Astrocyte (in vitro differentiated cells and primary cell): Measurements from ENCODE around the gene SAA1. TPM values are rescaled to one million over a fixed set of nuclear protein-coding genes. Genes with fewer than 3 reads are reported as not detected.

Experiments
- DNase-seq: peaks from one replicate; pipeline ENCODE4 v3.0.0-alpha.2; 2010; ENCODE audit warnings: low read depth
- FAIRE-seq: peaks from 2 replicates; lab custom pipeline; 2011; peaks lifted over from hg19 to GRCh38; lab: Jason Lieb, UNC
- H2AFZ ChIP-seq: 2 replicates; pipeline ENCODE4 v1.6.0; 2012; ENCODE audit warnings: low read depth, low read length, inconsistent platforms
- H3K27ac ChIP-seq: 2 replicates; pipeline ENCODE4 v1.5.1; 2011; ENCODE audit warnings: low read depth, low read length, inconsistent platforms
- H3K27me3 ChIP-seq: 2 replicates; pipeline ENCODE4 v1.6.0; 2011; ENCODE audit warnings: low read length, inconsistent platforms; ENCODE audit not compliant: insufficient read depth
- H3K36me3 ChIP-seq: 2 replicates; pipeline ENCODE4 v1.5.1; 2011; ENCODE audit warnings: low read length, inconsistent platforms; ENCODE audit not compliant: insufficient read depth
- H3K4me1 ChIP-seq: 2 replicates; pipeline ENCODE4 v1.5.1; 2011; ENCODE audit warnings: low read length, inconsistent platforms; ENCODE audit not compliant: insufficient read depth
- H3K4me2 ChIP-seq: 2 replicates; pipeline ENCODE4 v1.6.0; 2012; ENCODE audit warnings: low read length, inconsistent platforms
- H3K4me3 ChIP-seq: 2 replicates; pipeline ENCODE4 v1.5.1; 2011; ENCODE audit warnings: low read depth, mild to moderate bottlenecking, low read length, inconsistent platforms; ENCODE audit not compliant: insufficient read depth
- H3K79me2 ChIP-seq: 2 replicates; pipeline ENCODE4 v1.6.0; 2012; ENCODE audit warnings: mild to moderate bottlenecking, low read length, inconsistent platforms; ENCODE audit not compliant: insufficient read depth
- H3K9ac ChIP-seq: 2 replicates; pipeline ENCODE4 v1.6.0; 2012; ENCODE audit warnings: mild to moderate bottlenecking, low read length, inconsistent platforms
- H3K9me3 ChIP-seq: 2 replicates; pipeline ENCODE4 v1.5.1; 2012; ENCODE audit warnings: low read depth, mild to moderate bottlenecking, low read length, inconsistent platforms; ENCODE audit not compliant: insufficient read depth
- H4K20me1 ChIP-seq: 2 replicates; pipeline ENCODE4 v1.6.0; 2012; ENCODE audit warnings: low read length, inconsistent platforms; ENCODE audit not compliant: insufficient read depth
- H3K27ac Mint-ChIP-seq: one replicate; pipeline ENCODE4 v1.8.0; 2021; ENCODE audit warnings: mild to moderate bottlenecking, mixed read lengths; ENCODE audit not compliant: unreplicated experiment
- H3K27me3 Mint-ChIP-seq: one replicate; pipeline ENCODE4 v1.8.0; 2021; ENCODE audit warnings: low read depth, mixed read lengths; ENCODE audit not compliant: unreplicated experiment
- H3K36me3 Mint-ChIP-seq: one replicate; pipeline ENCODE4 v1.8.0; 2021; ENCODE audit warnings: low read depth, mixed read lengths; ENCODE audit not compliant: unreplicated experiment
- H3K4me1 Mint-ChIP-seq: one replicate; pipeline ENCODE4 v1.8.0; 2021; ENCODE audit warnings: low read depth, mixed read lengths; ENCODE audit not compliant: unreplicated experiment
- H3K4me3 Mint-ChIP-seq: one replicate; pipeline ENCODE4 v1.8.0; 2021; ENCODE audit warnings: mild to moderate bottlenecking, moderate library complexity, mixed read lengths; ENCODE audit not compliant: unreplicated experiment
- H3K9me3 Mint-ChIP-seq: one replicate; pipeline ENCODE4 v1.8.0; 2021; ENCODE audit warnings: mild to moderate bottlenecking, mixed read lengths; ENCODE audit not compliant: unreplicated experiment
- CTCF ChIP-seq: IDR thresholded peaks from 2 replicates; pipeline ENCODE4 v1.5.1; 2011; ENCODE audit warnings: low read depth, mild to moderate bottlenecking, inconsistent platforms, low read length, moderate library complexity; ENCODE audit not compliant: insufficient read depth
- EZH2 ChIP-seq: IDR thresholded peaks from 2 replicates; pipeline ENCODE4 v1.6.1; 2012; ENCODE audit warnings: mild to moderate bottlenecking, low read length, inconsistent platforms; ENCODE audit not compliant: insufficient read depth
- total RNA-seq: library from RNA; stranded (reverse); gene quantifications from 2 replicates; pipeline ENCODE4 v1.2.1, GENCODE V29; 2021

The SAA1 gene
- total RNA-seq, 1 donor from 2014 or later: 0.43 TPM

- no peak overlapping the region for H2AFZ ChIP-seq
- H3K4me1 ChIP-seq: no peaks in the 10 kb centered on the region
- H3K9ac ChIP-seq: no peak overlapping the region
- Mint-ChIP-seq H3K4me3 (no peak overlapping the region), H3K36me3 (peaks cover 1% of the 10 kb centered on the region), H3K4me1 (no peaks in the 10 kb centered on the region), H3K27ac (no peak overlapping the region), H3K9me3 (peaks cover 4% of the 10 kb centered on the region), H3K27me3 (peaks cover 11% of the 10 kb centered on the region)
- no peak for FAIRE-seq
- no peak for TF ChIP-seq CTCF
- TF ChIP-seq EZH2: no peak
- H3K27ac ChIP-seq: no peak overlapping the region
- H3K36me3 ChIP-seq: no peaks in the 10 kb centered on the region
- no peak for DNase-seq
- no peaks in the 10 kb centered on the region for H3K27me3 ChIP-seq
- no peaks in the 10 kb centered on the region for H3K79me2 ChIP-seq
- no peaks in the 10 kb centered on the region for H3K9me3 ChIP-seq
- H4K20me1 ChIP-seq: no peaks in the 10 kb centered on the region
- no peak overlapping the region for H3K4me2 ChIP-seq
- H3K4me3 ChIP-seq: no peak overlapping the region
These were observed 42.3 kb upstream of the SAA1 start for GRCh38 chr11:18223591-18224387.

- no peak overlapping the region for H3K9ac ChIP-seq
- Mint-ChIP-seq H3K9me3 (peaks cover 2% of the 10 kb centered on the region), H3K4me1 (no peaks in the 10 kb centered on the region), H3K4me3 (no peak overlapping the region), H3K36me3 (peaks cover 1% of the 10 kb centered on the region), H3K27me3 (peaks cover 10% of the 10 kb centered on the region), H3K27ac (no peak overlapping the region)
- no peaks in the 10 kb centered on the region for H3K9me3 ChIP-seq
- H3K4me1 ChIP-seq: no peaks in the 10 kb centered on the region
- H2AFZ ChIP-seq: no peak overlapping the region
- H3K27ac ChIP-seq: no peak overlapping the region
- H3K27me3 ChIP-seq: no peaks in the 10 kb centered on the region
- no peak overlapping the region for H3K4me2 ChIP-seq
- DNase-seq (no peak), FAIRE-seq (no peak)
- H3K79me2 ChIP-seq: no peaks in the 10 kb centered on the region
- no peaks in the 10 kb centered on the region for H4K20me1 ChIP-seq
- TF ChIP-seq CTCF (no peak), EZH2 (no peak)
- no peaks in the 10 kb centered on the region for H3K36me3 ChIP-seq
- H3K4me3 ChIP-seq: no peak overlapping the region
These were observed 40.2 kb upstream of the SAA1 start for GRCh38 chr11:18225913-18226312.

GRCh38 chr11:18229501-18229900 is 36.6 kb upstream of the SAA1 start:
- Histone ChIP-seq H3K79me2 (no peaks in the 10 kb centered on the region), H3K4me3 (no peak overlapping the region), H3K9ac (no peak overlapping the region), H3K4me1 (no peaks in the 10 kb centered on the region), H3K27ac (no peak overlapping the region), H3K27me3 (no peaks in the 10 kb centered on the region), H4K20me1 (no peaks in the 10 kb centered on the region), H2AFZ (no peak overlapping the region), H3K36me3 (no peaks in the 10 kb centered on the region), H3K4me2 (no peak overlapping the region), H3K9me3 (no peaks in the 10 kb centered on the region)
- FAIRE-seq: no peak
- H3K36me3 Mint-ChIP-seq: no peaks in the 10 kb centered on the region
- no peak overlapping the region for H3K27ac Mint-ChIP-seq
- H3K27me3 Mint-ChIP-seq: peaks cover 12% of the 10 kb centered on the region
- H3K9me3 Mint-ChIP-seq: peaks cover 2% of the 10 kb centered on the region
- H3K4me1 Mint-ChIP-seq: no peaks in the 10 kb centered on the region
- no peak for DNase-seq
- H3K4me3 Mint-ChIP-seq: no peak overlapping the region
- TF ChIP-seq EZH2: no peak
- no peak for TF ChIP-seq CTCF
